Measurements from ENCODE around the gene CYLC1.

CYLC1 gene, protein sequence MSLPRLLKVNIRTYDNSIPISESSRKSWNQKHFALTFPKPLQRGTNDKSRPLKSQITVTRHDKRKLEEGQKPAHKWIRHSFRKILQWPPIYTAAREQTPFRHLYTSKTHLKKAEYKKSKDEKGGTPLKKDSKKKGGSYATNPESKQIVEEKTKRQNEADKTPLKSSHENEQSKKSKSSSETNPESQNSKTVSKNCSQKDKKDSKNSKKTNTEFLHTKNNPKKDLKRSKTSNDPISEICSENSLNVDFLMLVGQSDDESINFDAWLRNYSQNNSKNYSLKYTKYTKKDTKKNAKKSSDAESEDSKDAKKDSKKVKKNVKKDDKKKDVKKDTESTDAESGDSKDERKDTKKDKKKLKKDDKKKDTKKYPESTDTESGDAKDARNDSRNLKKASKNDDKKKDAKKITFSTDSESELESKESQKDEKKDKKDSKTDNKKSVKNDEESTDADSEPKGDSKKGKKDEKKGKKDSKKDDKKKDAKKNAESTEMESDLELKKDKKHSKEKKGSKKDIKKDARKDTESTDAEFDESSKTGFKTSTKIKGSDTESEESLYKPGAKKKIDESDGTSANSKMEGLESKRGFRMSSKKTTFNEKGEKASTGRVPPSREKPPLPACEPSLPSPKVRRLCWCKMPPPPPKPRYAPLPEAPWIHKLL

GRCh38 chrX:83860846-83861245 lies at the start of gene CYLC1:
TSS of gene CYLC1 (plus strand) at chrX:83861146. CDS start at chrX:83861183, 37 bp downstream.
- DNase-seq = no peak

DNA sequence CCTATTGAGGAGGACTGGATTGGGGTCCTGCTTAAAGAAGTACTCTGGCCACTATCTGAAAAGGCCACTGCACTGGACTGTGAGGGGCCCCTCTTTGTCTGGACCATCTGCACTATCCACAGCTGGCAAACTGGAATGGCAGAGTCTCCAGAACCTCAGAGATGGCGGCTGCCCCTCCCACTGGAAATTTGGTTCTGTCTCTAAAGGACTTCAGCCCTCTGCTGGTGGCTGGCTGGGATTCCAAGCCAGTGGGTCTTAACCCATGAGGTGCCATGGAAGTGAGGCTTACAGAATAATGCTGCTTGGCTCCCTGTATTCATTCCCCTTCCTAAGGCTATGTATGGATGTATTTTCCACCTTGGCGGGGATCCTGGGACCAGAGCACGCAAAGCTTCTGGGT lies 41.6 kb upstream of the CYLC1 start:
- DNase-seq = no peak

DNA sequence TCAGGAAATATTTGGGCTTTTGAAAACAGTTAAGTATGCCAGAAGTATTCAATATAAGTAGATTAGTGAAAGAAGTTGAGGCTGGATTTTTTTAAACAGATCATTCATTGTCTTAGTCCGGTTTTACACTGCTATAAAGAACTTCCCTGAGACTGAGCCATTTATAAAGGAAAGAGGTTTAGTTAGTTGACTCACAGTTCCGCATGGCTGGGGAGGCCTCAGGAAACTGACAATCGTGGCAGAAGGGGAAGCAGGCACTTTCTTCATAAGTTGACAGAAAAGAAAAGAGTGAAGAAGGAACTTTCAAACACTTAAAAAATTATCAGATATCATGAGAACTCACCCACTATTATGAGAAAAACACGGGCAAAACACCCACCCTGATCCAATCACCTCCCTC lies 31.1 kb upstream of the CYLC1 start:
- DNase-seq = no peak

DNA sequence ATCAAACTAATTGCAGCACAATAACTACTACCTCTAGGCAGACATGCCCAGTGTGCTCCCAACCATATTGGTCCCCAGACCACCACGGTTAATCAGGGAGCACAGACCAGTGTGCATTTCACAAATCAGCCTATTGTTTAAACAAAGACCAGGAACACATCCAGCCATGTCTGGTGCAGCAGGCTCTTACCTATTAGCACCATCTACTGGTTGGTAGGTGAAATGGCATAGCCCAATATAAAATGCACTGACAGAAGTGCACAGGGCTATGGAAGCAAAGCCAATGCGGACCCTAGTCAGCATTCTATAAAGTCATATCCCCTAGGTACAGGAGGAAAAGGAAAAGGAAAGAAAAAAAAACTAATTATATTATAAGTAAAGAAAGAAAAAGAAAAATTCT lies 15.5 kb upstream of the CYLC1 start:
- peak; percentile 22 for DNase-seq

DNA sequence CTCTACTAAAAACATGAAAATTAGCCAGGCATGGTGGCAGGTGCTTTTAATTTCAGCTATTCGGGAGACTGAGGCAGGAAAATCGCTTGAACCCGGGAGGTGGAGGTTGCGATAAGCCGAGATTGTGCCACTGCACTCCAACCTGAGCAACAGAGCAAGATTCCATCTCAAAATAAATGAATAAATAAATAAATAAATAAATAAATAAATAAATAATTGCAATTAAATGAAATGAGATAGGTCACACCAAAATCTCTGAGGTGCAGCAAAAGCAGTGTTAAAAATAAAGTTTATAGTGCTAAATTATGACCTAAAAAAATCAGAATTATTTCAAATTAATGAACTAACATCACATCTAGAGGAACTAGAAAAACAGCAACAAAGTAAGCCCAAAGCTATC lies 13.6 kb upstream of the CYLC1 start:
- DNase-seq = no peak

DNA sequence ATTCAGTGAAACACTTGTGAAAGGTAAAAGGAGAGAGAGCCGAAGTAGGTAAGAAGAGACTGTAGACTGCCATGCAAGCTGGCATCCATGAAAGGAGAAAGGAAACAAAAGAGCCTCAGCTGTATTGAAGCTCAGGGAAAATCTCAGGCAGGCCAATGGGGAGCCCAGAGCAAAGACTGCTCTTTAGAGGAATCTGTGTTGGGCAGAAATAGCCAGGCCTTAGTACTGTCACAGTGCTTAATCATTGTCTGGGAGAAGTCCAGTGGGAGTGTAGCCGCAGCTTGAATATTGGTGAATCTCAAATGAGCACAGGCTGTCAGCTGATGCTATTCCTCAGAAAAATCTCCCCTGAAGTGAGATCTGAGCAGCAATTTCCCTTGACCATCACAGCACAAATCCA lies 27.6 kb downstream of the CYLC1 start:
- DNase-seq = peak; percentile 9

DNA sequence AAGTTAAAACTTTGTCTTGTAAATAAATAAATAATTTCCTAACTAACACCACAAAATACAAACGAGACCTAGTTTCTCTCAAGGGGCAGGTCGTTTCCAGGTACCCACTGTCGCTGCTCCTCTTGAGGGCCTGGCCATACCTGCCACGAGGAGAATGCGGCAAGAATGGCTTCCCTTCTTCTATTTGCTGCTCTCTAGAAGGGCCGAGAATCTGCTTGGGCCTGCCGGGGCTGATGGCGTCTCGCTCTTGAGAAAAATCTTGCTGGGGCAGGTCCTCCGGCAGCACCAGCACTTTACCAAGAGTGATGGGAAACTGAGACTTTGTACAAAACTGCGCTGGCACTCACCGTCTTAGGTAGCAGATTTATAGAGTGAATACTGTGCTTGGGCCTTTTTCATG lies 31.5 kb downstream of the CYLC1 start:
- no peak for DNase-seq

GRCh38 chrX:83906921-83907320 lies 46.0 kb downstream of the CYLC1 start:
- no peak for DNase-seq

DNA sequence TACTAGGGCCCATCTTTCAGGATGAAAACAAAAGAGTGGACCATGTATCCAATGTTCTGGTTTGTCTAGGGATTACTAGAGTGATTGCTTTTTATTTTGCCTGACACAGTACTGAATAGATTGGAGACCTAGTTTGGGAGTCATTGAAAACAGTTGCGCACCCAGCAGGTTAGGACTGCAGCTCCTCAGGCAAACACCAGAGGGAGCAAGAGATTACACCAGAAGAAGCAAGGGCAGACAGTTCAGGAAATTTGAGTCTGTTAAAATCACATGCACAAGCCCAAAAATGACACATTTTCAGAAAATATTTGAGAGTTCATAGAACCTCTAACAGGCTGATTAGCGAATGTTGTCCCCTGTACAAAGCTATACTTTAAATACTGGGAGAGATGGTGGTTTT lies 55.6 kb downstream of the CYLC1 start:
- peak; percentile 13 for DNase-seq

DNA sequence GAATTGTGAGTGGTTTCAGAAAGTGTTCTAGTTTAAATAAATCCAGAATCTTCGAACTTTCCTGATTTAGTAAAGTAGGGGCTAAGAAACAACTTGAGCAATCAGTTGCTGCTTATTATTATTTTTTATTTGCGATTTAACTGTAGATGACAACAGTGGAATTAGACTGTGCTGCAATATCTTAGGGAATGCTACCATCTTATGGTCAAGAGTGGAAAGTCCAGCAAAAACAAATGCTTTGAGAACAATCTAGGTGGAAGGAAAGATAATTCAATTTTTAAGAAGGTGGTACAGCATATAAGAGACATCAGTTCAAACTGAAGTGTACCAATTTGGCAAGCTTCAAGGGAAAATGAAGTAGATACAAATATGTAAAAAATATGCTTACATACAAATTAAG lies 73.3 kb downstream of the CYLC1 start:
- peak; percentile 11 for DNase-seq
